Endothelial cell of umbilical vein (primary cell): Measurements from ENCODE around the gene MRPL16. TPM values are rescaled to one million over a fixed set of nuclear protein-coding genes. Genes with fewer than 3 reads are reported as not detected.
A peak's percentile ranks its signal among the peaks of the same experiment; 100 is the strongest.
"Not testable (repeated sequence)": the region's sequence is repeated elsewhere in the genome, so short reads cannot be mapped to it uniquely, and the experiment has no call there.

Source experiments
- BruUV-seq: library from RNA; stranded (reverse); fragments of 400-500 nt; replicated peaks from 2 replicates; lab custom pipeline; 2021; lab: Mats Ljungman, UMichigan
- CTCF ChIA-PET: fragments of 300-600, 350-600 bp; sonication (Branson Sonifier 250); formaldehyde crosslinking; loops from one replicate; lab custom pipeline; 2021; ENCODE audit warnings: antibody characterized with exemption, inconsistent platforms; lab: Charles Lee
- POLR2A ChIA-PET: fragments of 300-600, 350-600 bp; sonication (Branson Sonifier 250); formaldehyde crosslinking; loops from one replicate; lab custom pipeline; 2021; ENCODE audit warnings: antibody characterized with exemption, inconsistent platforms; lab: Charles Lee
- DNase-seq: peaks from one replicate; pipeline ENCODE4 v3.0.0-alpha.2; 2011; ENCODE audit warnings: low read depth, low spot score
- FAIRE-seq: peaks from 2 replicates; lab custom pipeline; 2011; peaks lifted over from hg19 to GRCh38; lab: Jason Lieb, UNC
- H2AFZ ChIP-seq: 2 replicates; pipeline ENCODE4 v1.6.0; 2012; ENCODE audit warnings: low read depth, low read length, control low read depth, inconsistent platforms
- H3K27ac ChIP-seq: 2 replicates; pipeline ENCODE4 v1.5.1; 2011; ENCODE audit warnings: low read depth, mild to moderate bottlenecking, control low read depth, low read length, moderate library complexity; ENCODE audit not compliant: insufficient read depth
- H3K27me3 ChIP-seq, 2 experiments: 2 replicates each; pipeline versions ENCODE4 v1.6.0 to v1.6.1; 2011; ENCODE audit warnings: low read length in 2 of 2, mixed read lengths in 1 of 2; ENCODE audit not compliant: control insufficient read depth in 2 of 2, insufficient read depth in 2 of 2
- H3K36me3 ChIP-seq, 2 experiments: 2 replicates in 1 of 2; 3 replicates in 1 of 2; pipeline ENCODE4 v1.5.1; 2011; ENCODE audit warnings: low read length in 2 of 2, mild to moderate bottlenecking in 1 of 2, moderate library complexity in 1 of 2; ENCODE audit not compliant: control insufficient read depth in 2 of 2, insufficient read depth in 2 of 2; ENCODE audit errors: extremely low read depth in 1 of 2
- H3K4me1 ChIP-seq: 3 replicates; pipeline ENCODE4 v1.5.1; 2011; ENCODE audit warnings: mild to moderate bottlenecking, low read length; ENCODE audit not compliant: control insufficient read depth, insufficient read depth; ENCODE audit errors: extremely low read depth
- H3K4me2 ChIP-seq: 2 replicates; pipeline ENCODE4 v1.6.1; 2011; ENCODE audit warnings: low read length, control low read depth, mixed read lengths; ENCODE audit not compliant: insufficient read depth
- H3K4me3 ChIP-seq, 3 experiments: fragments of 200-600 bp in 1 of 3; sonication (generic), shearing (Covaris generic) in 1 of 3; replicated peaks in 1 of 3; 2 replicates each; pipeline ENCODE4 v1.5.1; 2011 to 2016; ENCODE audit warnings: control low read depth in 3 of 3, low read length in 3 of 3, mild to moderate bottlenecking in 2 of 3, inconsistent platforms in 1 of 3, low read depth in 1 of 3, moderate library complexity in 1 of 3; ENCODE audit not compliant: insufficient read depth in 1 of 3
- H3K79me2 ChIP-seq: 2 replicates; pipeline ENCODE4 v1.6.0; 2012; ENCODE audit warnings: low read length, inconsistent platforms; ENCODE audit not compliant: control insufficient read depth, insufficient read depth
- H3K9ac ChIP-seq: replicated peaks from 2 replicates; pipeline ENCODE3; 2011; ENCODE audit warnings: low read length, control low read depth; ENCODE audit not compliant: insufficient read depth; ENCODE audit errors: extremely low read depth
- H3K9me1 ChIP-seq: replicated peaks from 3 replicates; pipeline ENCODE4 v1.6.0; 2011; ENCODE audit warnings: mild to moderate bottlenecking, low read length; ENCODE audit not compliant: control insufficient read depth, insufficient read depth; ENCODE audit errors: extremely low read depth
- H3K9me3 ChIP-seq: replicated peaks from 2 replicates; pipeline ENCODE4 v1.5.1; 2012; ENCODE audit warnings: low read length, inconsistent platforms; ENCODE audit not compliant: control insufficient read depth, insufficient read depth
- H4K20me1 ChIP-seq: replicated peaks from 2 replicates; pipeline ENCODE3; 2011; ENCODE audit warnings: mild to moderate bottlenecking, low read length; ENCODE audit not compliant: control insufficient read depth, insufficient read depth; ENCODE audit errors: extremely low read depth
- CTCF ChIP-seq, 2 donors: IDR thresholded peaks; 1 replicate in 1 of 2; 2 replicates in 1 of 2; pipeline ENCODE4 v1.5.1; 2011; ENCODE audit warnings: low read length in 2 of 2, mild to moderate bottlenecking in 2 of 2, moderate library complexity in 2 of 2, control low read depth in 1 of 2, inconsistent platforms in 1 of 2, low read depth in 1 of 2; ENCODE audit not compliant: insufficient read depth in 1 of 2; ENCODE audit errors: extremely low read depth in 1 of 2
- EZH2 ChIP-seq: IDR thresholded peaks from 2 replicates; pipeline ENCODE4 v1.6.1; 2012; ENCODE audit warnings: borderline replicate concordance, low read depth, mild to moderate bottlenecking, moderate library complexity, low read length, inconsistent platforms; ENCODE audit not compliant: severe bottlenecking
- FOS ChIP-seq: IDR thresholded peaks from 2 replicates; pipeline ENCODE4 v1.6.1; 2011; ENCODE audit warnings: mild to moderate bottlenecking, low read length, moderate library complexity, borderline replicate concordance; ENCODE audit not compliant: insufficient read depth
- GATA2 ChIP-seq: IDR thresholded peaks from 2 replicates; pipeline ENCODE4 v1.7.0; 2011; ENCODE audit warnings: low read depth, mild to moderate bottlenecking, moderate library complexity, mixed read lengths, low read length; ENCODE audit not compliant: insufficient read length, insufficient read depth
- MYC ChIP-seq: IDR thresholded peaks from one replicate; pipeline ENCODE4 v1.6.1; 2011; ENCODE audit warnings: mild to moderate bottlenecking, low read depth, low read length
- POLR2AphosphoS5 ChIP-seq: IDR thresholded peaks from 2 replicates; pipeline ENCODE4 v1.6.1; 2012; ENCODE audit warnings: low read depth, mild to moderate bottlenecking, control low read depth, low read length, moderate library complexity; ENCODE audit not compliant: insufficient read depth
- dilution Hi-C: fragments of 300-500 bp; cut with MboI; formaldehyde crosslinking; loops from one replicate; pipeline ENCODE4 v1.15.0; 2019; ENCODE audit warnings: low sequenced_read_pairs; ENCODE audit not compliant: extremely low pct_ligation_motif_present
- intact Hi-C: fragments of 100-400 bp; cut with micrococcal nuclease; formaldehyde crosslinking; loops from one replicate; pipeline ENCODE4 v1.10.0; 2022
- polyA plus RNA-seq, 4 experiments: library from polyadenylated mRNA; depleted of rRNA in 3 of 4; stranded (reverse) in 3 of 4; unstranded in 1 of 4; fragments of >200 nt; gene quantifications; 2 replicates each; pipeline versions ENCODE4 v1.2.1 to v1.2.3, GENCODE V29; 2011 to 2012; ENCODE audit warnings: missing spikeins in 1 of 4
- total RNA-seq: library from RNA; stranded (reverse); gene quantifications from 2 replicates; pipeline ENCODE4 v1.2.3, GENCODE V29; 2021

MRPL16 gene
- total and polyA plus RNA-seq, 2 donors (not counting 3 experiments of a cell fraction or from before 2014, with no cell fraction given) = 63.9 to 84.0 TPM

- no peaks in the 10 kb centered on the region for H3K9me1 ChIP-seq
- no peak overlapping the region for H3K4me3 ChIP-seq
- BruUV-seq = no TSS peak
- FAIRE-seq (no peak), DNase-seq (peak; percentile 31)
- no peaks in the 10 kb centered on the region for H3K4me1 ChIP-seq
- no peak overlapping the region for H3K4me2 ChIP-seq
- POLR2A ChIA-PET = no interaction called here
- CTCF ChIA-PET = interaction anchor here (2.9 kb wide), 1 partner anchor 70 kb away, joined by 11 read pairs; no protein-coding TSS in a partner anchor
- no peaks in the 10 kb centered on the region for H3K36me3 ChIP-seq
- no peak for TF ChIP-seq EZH2
- no peak for TF ChIP-seq FOS
- no peak for TF ChIP-seq GATA2
- no peak for TF ChIP-seq CTCF (IDR thresholded peaks at IDR 0.05; ENCODE audit: extremely low read depth in 1 of 2, insufficient read depth in 1 of 2, low read depth in 1 of 2, low read length in 2 of 2)
- TF ChIP-seq POLR2AphosphoS5 = no peak
- TF ChIP-seq MYC = no peak
- no peaks in the 10 kb centered on the region for H3K27me3 ChIP-seq
- H3K79me2 ChIP-seq = no peaks in the 10 kb centered on the region
- H2AFZ ChIP-seq = no peak overlapping the region
- dilution Hi-C loops = no loop called here
- H4K20me1 ChIP-seq = no peaks in the 10 kb centered on the region
- H3K9me3 ChIP-seq = no peaks in the 10 kb centered on the region
- intact Hi-C loops = no loop called here
- no peak overlapping the region for H3K9ac ChIP-seq
- no peak overlapping the region for H3K27ac ChIP-seq
Observed at GRCh38 chr11:59849129-59849528, 38.6 kb upstream of the MRPL16 start.

GRCh38 chr11:59848439-59848838, 37.9 kb upstream of the MRPL16 start:
- H3K36me3 ChIP-seq, DNase-seq, H2AFZ ChIP-seq, H3K4me3 ChIP-seq, BruUV-seq, H3K4me1 ChIP-seq, H3K9me3 ChIP-seq, H3K79me2 ChIP-seq, H3K27ac ChIP-seq, H3K4me2 ChIP-seq, H3K9ac ChIP-seq, H3K27me3 ChIP-seq, H3K9me1 ChIP-seq, H4K20me1 ChIP-seq, POLR2A ChIA-PET, FAIRE-seq, dilution Hi-C loops, intact Hi-C loops: not testable (repeated sequence)
- CTCF ChIA-PET = interaction anchor here (2.9 kb wide), 1 partner anchor 71 kb away, joined by 11 read pairs; no protein-coding TSS in a partner anchor
